ENCODE data around the gene AKT3. TPM values are rescaled to one million over a fixed set of nuclear protein-coding genes. Genes with fewer than 3 reads are reported as not detected.
"Not testable (repeated sequence)": the region's sequence is repeated elsewhere in the genome, so short reads cannot be mapped to it uniquely, and the experiment has no call there.

AKT3 gene
- total RNA-seq, 1 donor from 2014 or later: 35.3 TPM

DNA sequence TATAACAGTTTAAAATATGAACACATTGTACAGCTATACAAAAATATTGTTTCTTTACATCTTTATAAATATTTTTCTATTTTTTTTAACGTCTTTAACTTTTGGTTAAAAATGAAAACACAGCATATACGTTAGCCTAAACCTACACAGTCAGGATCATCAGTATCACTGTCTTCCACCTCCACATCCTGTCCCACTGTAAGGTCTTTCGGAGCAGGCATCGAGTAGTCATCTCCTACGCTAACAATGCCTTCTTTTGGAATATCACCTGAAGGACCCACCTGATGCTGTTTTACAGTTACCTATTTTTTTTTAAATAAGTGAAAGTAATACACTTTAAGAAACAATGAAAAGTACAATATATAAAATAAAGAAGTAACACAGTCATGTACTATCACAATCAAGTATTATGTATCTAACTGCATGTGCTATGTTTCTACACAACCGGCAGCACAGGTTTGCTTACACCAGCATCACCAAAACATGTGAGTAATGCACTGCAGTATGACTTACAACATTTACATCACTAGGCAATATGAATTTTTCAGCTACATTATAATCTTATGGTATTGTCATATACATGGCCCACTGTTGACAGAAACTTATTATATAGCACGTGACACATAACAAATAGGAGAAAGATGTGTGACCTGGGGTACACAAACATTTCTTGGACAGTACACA, 254.4 kb downstream of the AKT3 start:
- Mint-ChIP-seq H3K27me3 (ENCODE audit: low read depth) (no peaks in the 10 kb centered on the region), H3K27ac (peak overlapping the region; percentile 86), H3K9me3 (peaks cover 11% of the 10 kb centered on the region), H3K4me3 (ENCODE audit: low read depth) (peak overlapping the region; percentile 57), H3K36me3 (ENCODE audit: low read depth) (peaks cover 43% of the 10 kb centered on the region), H3K4me1 (ENCODE audit: low read depth) (peaks cover 51% of the 10 kb centered on the region)
- intact Hi-C loops (cut with micrococcal nuclease): loop anchor here (1.0 to 10.0 kb wide), 6 partner anchors 7 to 724 kb away; partner anchors contain the start of genes CEP170 and SDCCAG8
- DNase-seq (ENCODE audit: low spot score): no peak

GRCh38 chr1:243594455-243594854, 255.6 kb downstream of the AKT3 start:
- intact Hi-C loops (cut with micrococcal nuclease): loop anchor here (10.0 kb wide), 2 partner anchors 340 to 450 kb away; partner anchors contain the start of genes CEP170 and SDCCAG8
- H3K27me3 Mint-ChIP-seq (ENCODE audit: low read depth): no peaks in the 10 kb centered on the region
- H3K4me1 Mint-ChIP-seq (ENCODE audit: low read depth): peaks cover 53% of the 10 kb centered on the region
- peak overlapping the region; percentile 30 for H3K27ac Mint-ChIP-seq
- H3K4me3 Mint-ChIP-seq (ENCODE audit: low read depth): no peak overlapping the region
- peaks cover 47% of the 10 kb centered on the region for H3K36me3 Mint-ChIP-seq (ENCODE audit: low read depth)
- H3K9me3 Mint-ChIP-seq: peaks cover 17% of the 10 kb centered on the region
- no peak for DNase-seq (ENCODE audit: low spot score)

GRCh38 chr1:243589286-243589685, 260.8 kb downstream of the AKT3 start:
- Mint-ChIP-seq H3K9me3 (peaks cover 40% of the 10 kb centered on the region), H3K4me1 (ENCODE audit: low read depth) (peaks cover 41% of the 10 kb centered on the region), H3K36me3 (ENCODE audit: low read depth) (peaks cover 63% of the 10 kb centered on the region)
- intact Hi-C loops (cut with micrococcal nuclease): loop anchor here (5.0 kb wide), 1 partner anchor 237 kb away; no protein-coding TSS in a partner anchor
- not testable (repeated sequence) for H3K27ac Mint-ChIP-seq; H3K4me3 Mint-ChIP-seq (ENCODE audit: low read depth); DNase-seq (ENCODE audit: low spot score); H3K27me3 Mint-ChIP-seq (ENCODE audit: low read depth)

DNA sequence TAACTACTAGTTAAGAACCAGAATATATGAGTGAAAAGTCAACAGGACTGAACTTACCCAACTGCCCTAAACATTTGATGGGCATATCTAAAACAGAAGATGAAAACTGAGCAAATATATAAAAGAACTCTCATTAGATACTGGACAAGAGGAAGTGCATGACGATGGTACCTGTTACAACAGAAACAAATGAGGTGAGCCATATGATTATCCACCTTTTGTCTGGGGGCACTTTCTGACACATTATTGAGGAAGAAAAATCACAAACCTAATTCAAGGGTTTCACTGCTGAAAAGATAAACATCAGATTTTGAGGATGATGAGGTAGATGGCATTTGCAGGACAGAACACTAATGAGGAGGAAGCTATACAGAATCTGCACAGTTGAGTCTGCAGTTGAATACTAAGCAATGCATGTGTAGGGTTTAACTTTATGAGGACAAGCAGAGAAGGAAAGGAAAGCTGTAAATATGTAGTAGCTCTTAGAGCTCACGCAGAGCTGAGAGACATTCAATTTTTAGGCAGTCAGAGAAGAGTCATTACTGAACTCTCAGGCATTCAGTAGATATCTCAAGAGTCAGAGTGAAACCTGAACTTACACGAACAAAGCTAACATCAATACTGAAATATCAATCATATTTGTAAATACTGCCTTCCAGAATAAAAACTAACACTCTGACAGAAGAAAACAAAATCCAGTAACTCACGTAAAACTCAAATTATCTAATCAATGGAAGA, 262.1 kb downstream of the AKT3 start:
- peaks cover 53% of the 10 kb centered on the region for H3K9me3 Mint-ChIP-seq
- H3K27me3 Mint-ChIP-seq (ENCODE audit: low read depth): no peaks in the 10 kb centered on the region
- DNase-seq (ENCODE audit: low spot score): no peak
- H3K4me1 Mint-ChIP-seq (ENCODE audit: low read depth): peaks cover 43% of the 10 kb centered on the region
- peaks cover 65% of the 10 kb centered on the region for H3K36me3 Mint-ChIP-seq (ENCODE audit: low read depth)
- H3K4me3 Mint-ChIP-seq (ENCODE audit: low read depth): peak overlapping the region; percentile 32
- intact Hi-C loops (cut with micrococcal nuclease): loop anchor here (1.0 to 5.0 kb wide), 3 partner anchors 8 to 236 kb away; no protein-coding TSS in a partner anchor
- H3K27ac Mint-ChIP-seq: peak overlapping the region; percentile 75

DNA sequence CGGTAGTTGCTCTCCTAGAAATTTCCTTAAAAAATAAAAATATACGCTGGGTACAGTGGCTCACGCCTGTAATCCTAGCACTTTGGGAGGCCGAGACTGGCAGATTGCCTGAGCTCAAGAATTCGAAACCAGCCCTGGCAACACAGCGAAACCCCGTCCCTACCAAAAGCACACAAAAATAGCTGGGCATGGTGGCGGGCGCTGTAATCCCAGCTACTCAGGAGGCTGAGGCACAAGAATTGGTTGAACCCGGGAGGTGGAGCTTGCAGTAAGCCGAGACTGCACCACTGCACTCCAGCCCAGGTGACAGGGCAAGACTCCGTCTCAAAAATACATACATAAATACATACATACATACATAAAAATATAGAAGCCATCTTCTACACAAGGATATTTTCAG, 262.8 kb downstream of the AKT3 start:
- Mint-ChIP-seq H3K27ac (no peak overlapping the region), H3K36me3 (ENCODE audit: low read depth) (peaks cover 65% of the 10 kb centered on the region), H3K27me3 (ENCODE audit: low read depth) (no peaks in the 10 kb centered on the region), H3K9me3 (peaks cover 60% of the 10 kb centered on the region), H3K4me3 (ENCODE audit: low read depth) (no peak overlapping the region), H3K4me1 (ENCODE audit: low read depth) (peaks cover 37% of the 10 kb centered on the region)
- intact Hi-C loops (cut with micrococcal nuclease): loop anchor here (5.0 kb wide), 1 partner anchor 235 kb away; no protein-coding TSS in a partner anchor
- DNase-seq (ENCODE audit: low spot score): no peak

- H3K9me3 Mint-ChIP-seq: peaks cover 71% of the 10 kb centered on the region
- H3K36me3 Mint-ChIP-seq (ENCODE audit: low read depth): peaks cover 69% of the 10 kb centered on the region
- H3K27ac Mint-ChIP-seq: no peak overlapping the region
- peaks cover 32% of the 10 kb centered on the region for H3K4me1 Mint-ChIP-seq (ENCODE audit: low read depth)
- intact Hi-C loops (cut with micrococcal nuclease): loop anchor here (5.0 kb wide), 1 partner anchor 234 kb away; no protein-coding TSS in a partner anchor
- no peak overlapping the region for H3K4me3 Mint-ChIP-seq (ENCODE audit: low read depth)
- no peaks in the 10 kb centered on the region for H3K27me3 Mint-ChIP-seq (ENCODE audit: low read depth)
- no peak for DNase-seq (ENCODE audit: low spot score)
Measured at GRCh38 chr1:243585982-243586381, 264.1 kb downstream of the AKT3 start.

- no peaks in the 10 kb centered on the region for H3K27me3 Mint-ChIP-seq (ENCODE audit: low read depth)
- DNase-seq (ENCODE audit: low spot score): no peak
- peaks cover 71% of the 10 kb centered on the region for H3K36me3 Mint-ChIP-seq (ENCODE audit: low read depth)
- no peak overlapping the region for H3K27ac Mint-ChIP-seq
- peaks cover 57% of the 10 kb centered on the region for H3K9me3 Mint-ChIP-seq
- peaks cover 11% of the 10 kb centered on the region for H3K4me1 Mint-ChIP-seq (ENCODE audit: low read depth)
- intact Hi-C loops (cut with micrococcal nuclease): no loop called here
- H3K4me3 Mint-ChIP-seq (ENCODE audit: low read depth): no peak overlapping the region
Measured at GRCh38 chr1:243582326-243582725, 267.7 kb downstream of the AKT3 start.

DNA sequence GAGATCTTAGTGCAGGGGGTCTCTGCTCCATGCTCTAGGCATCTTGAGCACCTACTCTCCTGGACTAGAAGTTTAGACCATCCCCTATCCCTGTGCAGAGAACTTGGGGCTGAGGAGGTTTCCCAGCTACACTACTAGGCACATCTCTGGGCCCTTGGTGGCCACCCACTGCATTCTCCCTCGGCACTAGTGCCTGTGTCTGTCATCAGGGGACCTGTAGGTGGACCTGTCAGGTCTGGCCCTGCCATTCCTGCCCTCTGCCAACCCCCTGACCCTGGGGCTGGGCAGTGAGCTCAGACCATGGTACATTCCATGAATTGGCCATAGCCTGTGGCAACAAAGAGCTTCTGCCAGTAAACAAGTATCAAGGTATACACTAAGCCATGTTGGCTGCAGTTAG, 269.1 kb downstream of the AKT3 start:
- H3K4me3 Mint-ChIP-seq (ENCODE audit: low read depth): no peak overlapping the region
- DNase-seq (ENCODE audit: low spot score): no peak
- H3K27me3 Mint-ChIP-seq (ENCODE audit: low read depth): no peaks in the 10 kb centered on the region
- peaks cover 8% of the 10 kb centered on the region for H3K4me1 Mint-ChIP-seq (ENCODE audit: low read depth)
- H3K9me3 Mint-ChIP-seq: peaks cover 51% of the 10 kb centered on the region
- H3K36me3 Mint-ChIP-seq (ENCODE audit: low read depth): peaks cover 74% of the 10 kb centered on the region
- intact Hi-C loops (cut with micrococcal nuclease): no loop called here
- no peak overlapping the region for H3K27ac Mint-ChIP-seq

- H3K4me3 Mint-ChIP-seq (ENCODE audit: low read depth): no peak overlapping the region
- peaks cover 5% of the 10 kb centered on the region for H3K4me1 Mint-ChIP-seq (ENCODE audit: low read depth)
- no peak for DNase-seq (ENCODE audit: low spot score)
- H3K36me3 Mint-ChIP-seq (ENCODE audit: low read depth): peaks cover 71% of the 10 kb centered on the region
- intact Hi-C loops (cut with micrococcal nuclease): no loop called here
- H3K9me3 Mint-ChIP-seq: peaks cover 43% of the 10 kb centered on the region
- no peaks in the 10 kb centered on the region for H3K27me3 Mint-ChIP-seq (ENCODE audit: low read depth)
- H3K27ac Mint-ChIP-seq: no peak overlapping the region
Measured at GRCh38 chr1:243580072-243580471, 270.0 kb downstream of the AKT3 start.

DNA sequence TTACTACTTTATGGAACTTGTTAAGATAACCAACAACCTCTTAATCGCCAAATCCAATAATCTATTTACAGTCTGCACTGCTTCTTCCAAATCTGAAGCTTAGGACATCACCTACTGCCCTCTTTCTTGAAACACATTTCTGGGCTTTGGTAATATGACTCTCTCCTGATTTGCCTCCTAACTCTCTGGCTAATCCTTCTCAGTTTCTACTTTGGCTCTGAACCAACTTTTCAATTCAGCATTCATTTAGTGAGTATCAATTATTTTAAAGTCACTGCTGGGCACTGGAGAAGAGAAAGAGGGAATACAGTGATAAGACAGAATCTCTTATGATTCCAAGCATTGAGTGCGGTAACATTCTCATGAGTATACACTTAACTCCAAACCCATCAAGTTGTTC, 275.0 kb downstream of the AKT3 start:
- intact Hi-C loops (cut with micrococcal nuclease): no loop called here
- no peaks in the 10 kb centered on the region for H3K27me3 Mint-ChIP-seq (ENCODE audit: low read depth)
- peaks cover 3% of the 10 kb centered on the region for H3K9me3 Mint-ChIP-seq
- no peaks in the 10 kb centered on the region for H3K4me1 Mint-ChIP-seq (ENCODE audit: low read depth)
- H3K36me3 Mint-ChIP-seq (ENCODE audit: low read depth): peaks cover 33% of the 10 kb centered on the region
- no peak overlapping the region for H3K4me3 Mint-ChIP-seq (ENCODE audit: low read depth)
- H3K27ac Mint-ChIP-seq: no peak overlapping the region
- DNase-seq (ENCODE audit: low spot score): no peak

- Mint-ChIP-seq H3K4me1 (ENCODE audit: low read depth) (no peaks in the 10 kb centered on the region), H3K4me3 (ENCODE audit: low read depth) (no peak overlapping the region), H3K27me3 (ENCODE audit: low read depth) (no peaks in the 10 kb centered on the region), H3K36me3 (ENCODE audit: low read depth) (peaks cover 25% of the 10 kb centered on the region), H3K27ac (no peak overlapping the region), H3K9me3 (no peaks in the 10 kb centered on the region)
- DNase-seq (ENCODE audit: low spot score): no peak
- intact Hi-C loops (cut with micrococcal nuclease): no loop called here
Measured at GRCh38 chr1:243572940-243573339, 277.1 kb downstream of the AKT3 start.

GRCh38 chr1:243568793-243569192, 281.2 kb downstream of the AKT3 start:
- no peaks in the 10 kb centered on the region for H3K4me1 Mint-ChIP-seq (ENCODE audit: low read depth)
- intact Hi-C loops (cut with micrococcal nuclease): no loop called here
- no peaks in the 10 kb centered on the region for H3K27me3 Mint-ChIP-seq (ENCODE audit: low read depth)
- H3K36me3 Mint-ChIP-seq (ENCODE audit: low read depth): peaks cover 6% of the 10 kb centered on the region
- no peaks in the 10 kb centered on the region for H3K9me3 Mint-ChIP-seq
- no peak overlapping the region for H3K4me3 Mint-ChIP-seq (ENCODE audit: low read depth)
- no peak overlapping the region for H3K27ac Mint-ChIP-seq
- DNase-seq (ENCODE audit: low spot score): no peak

DNA sequence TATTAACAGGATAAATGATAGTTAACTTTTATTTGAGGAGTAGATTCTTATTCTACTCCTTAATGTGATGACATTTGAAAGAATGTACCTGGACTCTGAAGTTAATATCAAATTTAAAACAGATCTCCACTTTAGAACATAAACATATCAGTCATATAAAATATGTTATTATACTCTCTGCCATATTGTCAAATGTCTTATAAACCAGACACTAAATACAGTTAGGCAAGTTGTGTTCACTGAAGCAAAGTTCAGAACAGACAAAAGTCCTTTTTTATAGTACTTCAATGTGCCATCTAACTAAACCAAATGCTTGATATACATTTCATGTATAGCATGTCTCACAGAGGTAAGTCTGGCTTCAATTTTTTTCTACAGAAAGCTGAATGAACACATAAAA, 285.2 kb downstream of the AKT3 start:
- no peaks in the 10 kb centered on the region for H3K27me3 Mint-ChIP-seq (ENCODE audit: low read depth)
- DNase-seq (ENCODE audit: low spot score): no peak
- intact Hi-C loops (cut with micrococcal nuclease): no loop called here
- no peak overlapping the region for H3K4me3 Mint-ChIP-seq (ENCODE audit: low read depth)
- H3K9me3 Mint-ChIP-seq: peaks cover 5% of the 10 kb centered on the region
- H3K27ac Mint-ChIP-seq: no peak overlapping the region
- no peaks in the 10 kb centered on the region for H3K4me1 Mint-ChIP-seq (ENCODE audit: low read depth)
- H3K36me3 Mint-ChIP-seq (ENCODE audit: low read depth): peaks cover 16% of the 10 kb centered on the region
